MCF 10A (cell line): Measurements from ENCODE around the gene FHL5. TPM values are rescaled to one million over a fixed set of nuclear protein-coding genes. Genes with fewer than 3 reads are reported as not detected.
A peak's percentile ranks its signal among the peaks of the same experiment; 100 is the strongest.

Source experiments
- Bru-seq: library from RNA; stranded (reverse); fragments of 400-500 nt; gene quantifications from one replicate; lab custom pipeline; 2021; lab: Mats Ljungman, UMichigan
- BruChase-seq, 2 experiments: library from RNA; stranded (reverse); fragments of 400-500 nt; gene quantifications; one replicate each; lab custom pipeline; 2021; lab: Mats Ljungman, UMichigan
- BruUV-seq: library from RNA; stranded (reverse); fragments of 400-500 nt; replicated peaks from 2 replicates; lab custom pipeline; 2021; lab: Mats Ljungman, UMichigan
- CTCF ChIA-PET: fragments of 300-600 bp; sonication (Branson Sonifier 250); formaldehyde crosslinking; extraction: SDS; loops from one replicate; lab custom pipeline; 2021; ENCODE audit warnings: antibody characterized with exemption, inconsistent platforms; lab: Yijun Ruan, JAX
- POLR2A ChIA-PET: fragments of 300-600, 350-650 bp; sonication (Branson Sonifier 250); formaldehyde crosslinking; extraction: SDS; loops from one replicate; lab custom pipeline; 2020; ENCODE audit warnings: antibody characterized with exemption, inconsistent platforms; lab: Yijun Ruan, JAX
- DNase-seq: peaks from one replicate; pipeline ENCODE4 v3.0.0-alpha.2; 2018; ENCODE audit not compliant: unreplicated experiment
- H3K27ac Mint-ChIP-seq: one replicate; pipeline ENCODE4 v1.8.0; 2022; ENCODE audit warnings: mild to moderate bottlenecking, low read depth, mixed read lengths; ENCODE audit not compliant: unreplicated experiment
- H3K27me3 Mint-ChIP-seq: one replicate; pipeline ENCODE4 v1.8.0; 2022; ENCODE audit warnings: mixed read lengths; ENCODE audit not compliant: insufficient read depth, unreplicated experiment
- H3K36me3 Mint-ChIP-seq: one replicate; pipeline ENCODE4 v1.8.0; 2022; ENCODE audit warnings: mild to moderate bottlenecking, moderate library complexity, mixed read lengths; ENCODE audit not compliant: insufficient read depth, unreplicated experiment
- H3K4me1 Mint-ChIP-seq: one replicate; pipeline ENCODE4 v1.8.0; 2022; ENCODE audit warnings: mixed read lengths; ENCODE audit not compliant: insufficient read depth, unreplicated experiment
- H3K4me3 Mint-ChIP-seq: one replicate; pipeline ENCODE4 v1.8.0; 2022; ENCODE audit warnings: mild to moderate bottlenecking, moderate library complexity, mixed read lengths; ENCODE audit not compliant: unreplicated experiment
- H3K9me3 Mint-ChIP-seq: one replicate; pipeline ENCODE4 v1.8.0; 2022; ENCODE audit warnings: mixed read lengths; ENCODE audit not compliant: unreplicated experiment
- intact Hi-C: fragments of 100-400 bp; cut with micrococcal nuclease; formaldehyde crosslinking; loops from 2 replicates; pipeline ENCODE4 v1.14.1; 2022
- long read RNA-seq: library from polyadenylated mRNA; stranded (forward); transcript quantifications from one replicate; pipeline ENCODE4 v2.0.0, GENCODE V29; 2022
- total RNA-seq: library from RNA; stranded (reverse); gene quantifications from 2 replicates; pipeline ENCODE4 v1.2.3, GENCODE V29; 2022
- TF ChIP-seq, protein P1 (sequence below): fragments of 200-600 bp; IDR thresholded peaks from one replicate; pipeline ENCODE4 v1.8.0; 2022; ENCODE audit warnings: antibody characterized with exemption, mild to moderate bottlenecking; ENCODE audit not compliant: unreplicated experiment

FHL5 gene, protein sequence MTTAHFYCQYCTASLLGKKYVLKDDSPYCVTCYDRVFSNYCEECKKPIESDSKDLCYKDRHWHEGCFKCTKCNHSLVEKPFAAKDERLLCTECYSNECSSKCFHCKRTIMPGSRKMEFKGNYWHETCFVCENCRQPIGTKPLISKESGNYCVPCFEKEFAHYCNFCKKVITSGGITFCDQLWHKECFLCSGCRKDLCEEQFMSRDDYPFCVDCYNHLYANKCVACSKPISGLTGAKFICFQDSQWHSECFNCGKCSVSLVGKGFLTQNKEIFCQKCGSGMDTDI
- total RNA-seq (not detected in 2 replicates), Bru-seq, nascent RNA (percentile 2 among the genes with signal in this experiment), BruChase-seq, experiment 1, labeled RNA remaining after a 6-hour chase (percentile 8 among the genes with signal in this experiment), BruChase-seq, experiment 2, labeled RNA remaining after a 2-hour chase (percentile 4 among the genes with signal in this experiment)
- long read RNA-seq: 0 reads

DNA sequence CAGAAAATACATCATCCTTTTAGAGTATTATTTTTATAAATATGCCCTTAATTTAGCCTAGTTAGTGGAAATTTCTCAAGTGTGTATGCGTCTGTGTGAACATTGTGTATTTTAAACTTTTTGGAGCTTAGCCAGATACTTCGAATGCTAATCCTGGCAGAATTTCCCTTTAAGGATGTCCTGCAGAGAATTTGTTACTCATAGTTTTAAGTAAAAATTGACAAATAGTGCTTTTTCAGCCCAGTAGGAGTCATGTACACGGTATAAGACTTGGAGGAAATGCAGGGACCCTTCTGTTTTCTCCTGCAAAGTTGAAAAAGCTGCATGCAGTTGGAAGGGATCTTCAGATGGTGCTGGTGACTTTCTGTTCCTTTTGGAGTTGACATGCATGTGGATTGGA lies at the start of gene FHL5:
FHL5 (plus strand) TSS at position 243 of the 400 bp plus-strand sequence. CDS start 40,486 bp downstream, outside the sequence.
- BruUV-seq: no TSS peak
- ChIA-PET POLR2A (interaction anchor here (0.6 to 1.1 kb wide), 2 partner anchors 12 to 95 kb away, joined by 3 read pairs; no protein-coding TSS in a partner anchor), CTCF (no interaction called here)
- Mint-ChIP-seq H3K27me3 (peaks cover 54% of the 10 kb centered on the region), H3K4me3 (no peak within 1 kb of the TSS), H3K4me1 (no peaks in the 10 kb centered on the region), H3K27ac (no peak within 1 kb of the TSS), H3K36me3 (no peaks in the 10 kb centered on the region), H3K9me3 (no peaks in the 10 kb centered on the region)
- intact Hi-C loops: no loop called here
- no peak for DNase-seq
- TF ChIP-seq, protein P1, sequence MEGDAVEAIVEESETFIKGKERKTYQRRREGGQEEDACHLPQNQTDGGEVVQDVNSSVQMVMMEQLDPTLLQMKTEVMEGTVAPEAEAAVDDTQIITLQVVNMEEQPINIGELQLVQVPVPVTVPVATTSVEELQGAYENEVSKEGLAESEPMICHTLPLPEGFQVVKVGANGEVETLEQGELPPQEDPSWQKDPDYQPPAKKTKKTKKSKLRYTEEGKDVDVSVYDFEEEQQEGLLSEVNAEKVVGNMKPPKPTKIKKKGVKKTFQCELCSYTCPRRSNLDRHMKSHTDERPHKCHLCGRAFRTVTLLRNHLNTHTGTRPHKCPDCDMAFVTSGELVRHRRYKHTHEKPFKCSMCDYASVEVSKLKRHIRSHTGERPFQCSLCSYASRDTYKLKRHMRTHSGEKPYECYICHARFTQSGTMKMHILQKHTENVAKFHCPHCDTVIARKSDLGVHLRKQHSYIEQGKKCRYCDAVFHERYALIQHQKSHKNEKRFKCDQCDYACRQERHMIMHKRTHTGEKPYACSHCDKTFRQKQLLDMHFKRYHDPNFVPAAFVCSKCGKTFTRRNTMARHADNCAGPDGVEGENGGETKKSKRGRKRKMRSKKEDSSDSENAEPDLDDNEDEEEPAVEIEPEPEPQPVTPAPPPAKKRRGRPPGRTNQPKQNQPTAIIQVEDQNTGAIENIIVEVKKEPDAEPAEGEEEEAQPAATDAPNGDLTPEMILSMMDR: no peak

DNA sequence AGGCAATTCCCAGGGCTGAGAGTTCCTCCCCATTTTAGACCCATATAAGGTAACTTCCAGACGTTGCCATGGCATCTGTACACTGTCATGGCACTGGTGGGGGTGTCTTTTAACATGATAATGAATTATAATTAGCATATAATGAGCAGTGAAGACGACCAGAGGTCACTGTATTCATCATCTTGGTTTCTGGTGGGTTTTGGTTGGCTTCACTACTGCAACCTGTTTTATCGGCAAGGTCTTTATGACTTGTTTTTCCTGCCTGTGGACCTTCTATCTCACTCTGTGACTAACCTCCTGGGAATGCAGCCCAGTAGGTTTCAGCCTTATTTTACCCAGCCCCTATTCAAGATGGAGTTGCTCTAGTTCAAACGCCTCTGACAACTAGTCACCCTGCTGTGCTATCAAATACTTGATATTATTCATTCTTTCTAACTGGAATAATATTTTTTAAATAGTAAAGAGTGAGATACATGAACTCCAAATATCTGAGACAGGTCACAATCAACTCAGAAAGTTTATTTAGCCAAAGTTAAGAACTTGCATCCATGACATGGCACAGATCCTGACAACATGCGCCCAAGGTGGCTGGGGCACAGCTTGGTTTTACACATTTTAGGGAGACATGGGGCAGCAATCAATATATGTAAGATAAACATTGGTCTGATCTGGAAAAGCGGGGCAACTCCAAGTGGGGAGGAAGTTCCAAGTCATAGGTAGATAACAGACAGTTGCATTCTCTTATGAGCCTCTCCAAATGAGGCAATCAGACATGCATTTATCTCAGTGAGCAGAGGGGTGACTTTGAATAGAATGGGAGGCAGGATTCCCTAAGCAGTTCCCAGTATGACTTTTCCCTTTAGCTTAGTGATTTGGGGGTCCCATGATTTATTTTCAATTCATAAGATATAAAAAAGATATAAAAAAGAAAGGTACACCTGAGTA lies 42.5 kb upstream of the FHL5 start:
- peak; percentile 10 for DNase-seq
- Mint-ChIP-seq H3K4me3 (peak overlapping the region; percentile 98), H3K36me3 (peaks cover 12% of the 10 kb centered on the region), H3K27me3 (no peaks in the 10 kb centered on the region), H3K27ac (no peak overlapping the region), H3K9me3 (no peaks in the 10 kb centered on the region), H3K4me1 (peaks cover 17% of the 10 kb centered on the region)
- BruUV-seq: no TSS peak
- CTCF ChIA-PET: interaction anchor here (0.7 kb wide), 2 partner anchors 77 to 337 kb away, joined by 3 read pairs; no protein-coding TSS in a partner anchor
- TF ChIP-seq, protein P1: no peak
- POLR2A ChIA-PET: interaction anchor here (0.7 to 0.9 kb wide), 4 partner anchors 25 to 1123 kb away, joined by 3 read pairs; no protein-coding TSS in a partner anchor
- intact Hi-C loops: loop anchor here (5.0 kb wide), 1 partner anchor 943 kb away; the partner anchor contains the start of gene MANEA

DNA sequence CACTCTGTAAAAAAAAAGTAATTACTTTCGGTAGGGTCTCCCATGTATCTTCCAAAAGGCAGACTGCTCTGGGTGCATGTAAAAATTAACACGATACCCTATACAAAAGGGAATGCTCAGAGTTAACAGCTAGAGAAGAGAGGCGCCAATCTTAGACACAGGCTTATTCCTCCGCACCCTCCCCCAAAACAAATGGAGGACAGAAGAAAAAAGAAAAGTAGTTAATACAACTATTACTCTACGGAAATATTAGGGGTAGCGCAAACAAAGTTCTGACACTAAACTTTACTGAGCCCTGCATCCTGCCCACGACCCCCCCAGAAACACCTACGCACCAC lies 41.7 kb upstream of the FHL5 start:
- TF ChIP-seq, protein P1: no peak
- CTCF ChIA-PET: no interaction called here
- intact Hi-C loops: loop anchor here (5.0 kb wide), 1 partner anchor 944 kb away; the partner anchor contains the start of gene MANEA
- Mint-ChIP-seq H3K4me1 (peaks cover 17% of the 10 kb centered on the region), H3K9me3 (no peaks in the 10 kb centered on the region), H3K27me3 (no peaks in the 10 kb centered on the region), H3K4me3 (peak overlapping the region; percentile 98), H3K27ac (peak overlapping the region; percentile 99), H3K36me3 (peaks cover 20% of the 10 kb centered on the region)
- DNase-seq: no peak
- no TSS peak for BruUV-seq
- POLR2A ChIA-PET: interaction anchor here (0.7 to 0.9 kb wide), 2 partner anchors 24 to 127 kb away, joined by 3 read pairs; no protein-coding TSS in a partner anchor
